Ishikawa (cell line): ENCODE data around the gene TTLL6.

ENCODE experiments used
- CEBPB ChIP-seq: IDR thresholded peaks from 2 replicates; pipeline ENCODE4 v1.6.1; 2012
- CREB1 ChIP-seq: IDR thresholded peaks from 2 replicates; pipeline ENCODE4 v1.6.1; 2012; ENCODE audit warnings: low read depth
- EGR1 ChIP-seq: IDR thresholded peaks from 2 replicates; pipeline ENCODE4 v1.6.1; 2012
- EP300 ChIP-seq: IDR thresholded peaks from 2 replicates; pipeline ENCODE4 v1.6.1; 2012; ENCODE audit warnings: borderline replicate concordance
- FOXM1 ChIP-seq: IDR thresholded peaks from 2 replicates; pipeline ENCODE4 v1.6.1; 2012; ENCODE audit warnings: low read depth, borderline replicate concordance
- NFIC ChIP-seq: IDR thresholded peaks from 2 replicates; pipeline ENCODE4 v1.6.1; 2012
- RAD21 ChIP-seq: IDR thresholded peaks from 2 replicates; pipeline ENCODE4 v1.6.1; 2012; ENCODE audit warnings: low read depth
- TAF1 ChIP-seq: IDR thresholded peaks from 2 replicates; pipeline ENCODE4 v1.6.1; 2012; ENCODE audit warnings: low read depth, mild to moderate bottlenecking
- TCF12 ChIP-seq: IDR thresholded peaks from 2 replicates; pipeline ENCODE4 v1.6.1; 2012; ENCODE audit warnings: low read depth
- TEAD4 ChIP-seq: IDR thresholded peaks from 2 replicates; pipeline ENCODE4 v1.6.1; 2012
- YY1 ChIP-seq: IDR thresholded peaks from 2 replicates; pipeline ENCODE4 v1.6.1; 2012; ENCODE audit warnings: low read depth
- ZBTB7A ChIP-seq: IDR thresholded peaks from 2 replicates; pipeline ENCODE4 v1.6.1; 2012; ENCODE audit warnings: low read depth
- TF ChIP-seq, protein P1 (sequence below): IDR thresholded peaks from 2 replicates; pipeline ENCODE4 v1.6.1; 2012
- TF ChIP-seq, protein P2 (sequence below): IDR thresholded peaks from 2 replicates; pipeline ENCODE4 v1.6.1; 2012
- TF ChIP-seq, protein P3 (sequence below): IDR thresholded peaks from 2 replicates; pipeline ENCODE4 v1.6.1; 2012; ENCODE audit warnings: low read depth, mild to moderate bottlenecking

TTLL6 gene

DNA sequence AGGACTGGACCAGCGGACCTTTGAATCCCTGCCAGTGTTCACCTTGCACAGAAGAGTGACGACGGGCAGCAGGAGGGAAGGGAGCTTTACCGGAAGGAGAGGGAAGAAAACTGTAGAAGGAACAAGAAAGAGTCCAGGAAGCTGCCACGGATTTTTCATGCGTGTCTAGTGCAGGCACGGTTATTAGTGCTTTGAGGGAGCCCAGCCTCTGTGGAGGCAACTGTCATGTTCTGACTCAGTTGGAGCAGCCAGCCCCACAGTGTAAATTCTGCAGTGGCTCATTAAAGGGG, 82.0 kb downstream of the TTLL6 start:
- TF ChIP-seq FOXM1 (no peak), NFIC (no peak)

DNA sequence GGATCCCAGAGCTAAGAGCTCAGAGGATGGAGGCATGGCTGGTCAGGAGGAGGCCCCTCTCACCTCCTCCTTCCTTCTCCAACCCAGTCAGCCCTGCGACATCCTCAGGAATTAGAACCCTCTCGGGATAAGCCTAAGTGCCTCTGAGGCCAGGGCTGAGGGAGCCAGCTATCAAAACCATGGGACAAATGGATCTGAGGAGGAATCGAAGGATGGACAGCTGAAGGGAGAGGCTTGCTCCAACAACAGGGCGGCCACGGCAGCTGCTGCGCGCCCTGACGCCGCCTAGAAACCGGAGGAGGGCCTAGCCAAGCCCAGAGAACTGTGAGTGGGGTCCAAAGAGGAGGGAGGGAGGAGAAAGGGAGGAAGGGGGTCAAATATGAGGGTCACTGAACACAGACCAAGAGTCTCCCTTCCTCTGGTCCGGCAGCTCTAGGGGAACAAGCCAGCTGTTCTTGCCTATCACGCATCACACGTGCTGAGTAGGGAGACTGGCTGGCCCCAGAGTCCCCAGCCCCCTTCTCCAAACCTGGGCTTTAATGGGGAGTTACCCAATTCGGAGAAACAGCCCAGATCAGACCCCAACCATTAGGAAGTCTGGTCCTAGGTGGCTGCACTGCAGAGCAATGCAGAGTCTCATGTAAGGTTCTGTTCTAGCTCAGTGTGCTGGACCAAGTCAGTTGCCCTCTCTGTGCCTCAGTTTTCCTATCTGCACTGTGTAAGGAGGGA, 82.5 kb downstream of the TTLL6 start:
- TF ChIP-seq CEBPB (no peak), FOXM1 (no peak), NFIC (no peak)
- TF ChIP-seq, protein P1, sequence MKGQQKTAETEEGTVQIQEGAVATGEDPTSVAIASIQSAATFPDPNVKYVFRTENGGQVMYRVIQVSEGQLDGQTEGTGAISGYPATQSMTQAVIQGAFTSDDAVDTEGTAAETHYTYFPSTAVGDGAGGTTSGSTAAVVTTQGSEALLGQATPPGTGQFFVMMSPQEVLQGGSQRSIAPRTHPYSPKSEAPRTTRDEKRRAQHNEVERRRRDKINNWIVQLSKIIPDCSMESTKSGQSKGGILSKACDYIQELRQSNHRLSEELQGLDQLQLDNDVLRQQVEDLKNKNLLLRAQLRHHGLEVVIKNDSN: no peak

DNA sequence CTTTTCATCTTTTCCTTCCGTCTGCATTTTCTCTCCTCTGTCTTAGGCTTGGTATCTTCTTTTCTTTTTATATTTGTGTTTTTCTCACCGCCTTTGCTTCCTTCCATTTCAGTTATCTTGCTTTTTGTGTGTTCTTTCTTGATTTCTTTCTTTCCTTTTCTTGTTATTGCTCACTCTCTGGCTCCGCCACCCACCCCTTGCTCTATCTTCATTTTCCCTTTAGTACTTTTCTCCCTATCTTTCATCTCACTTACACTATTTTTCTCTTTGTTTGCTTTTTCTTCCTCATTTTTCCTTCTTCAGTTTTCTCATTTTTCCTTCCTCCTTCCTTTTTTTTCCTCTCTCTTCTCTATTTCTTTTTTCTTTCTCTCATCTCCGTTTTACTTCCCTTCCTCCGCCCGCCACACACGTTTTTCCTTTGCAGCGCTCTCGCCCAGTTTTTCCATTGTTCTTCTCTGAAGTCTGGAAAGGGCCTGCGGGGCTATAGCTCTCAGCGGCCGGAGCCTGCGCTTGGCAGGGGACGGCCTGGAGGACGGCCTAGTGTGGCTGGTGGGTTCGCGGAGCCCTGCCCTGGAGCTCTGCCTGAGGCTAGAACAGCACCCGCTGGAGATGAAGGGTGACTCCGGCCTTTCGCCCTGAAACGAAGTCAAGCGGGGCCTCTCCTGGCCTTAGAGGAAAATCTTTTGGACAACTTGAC, 83.2 kb downstream of the TTLL6 start:
- TF ChIP-seq TAF1 (no peak), CREB1 (no peak), ZBTB7A (no peak), FOXM1 (no peak), TCF12 (no peak), EP300 (no peak), CEBPB (no peak), RAD21 (no peak), NFIC (no peak), TEAD4 (no peak), YY1 (no peak)
- TF ChIP-seq, protein P1: no peak
- TF ChIP-seq, protein P2, sequence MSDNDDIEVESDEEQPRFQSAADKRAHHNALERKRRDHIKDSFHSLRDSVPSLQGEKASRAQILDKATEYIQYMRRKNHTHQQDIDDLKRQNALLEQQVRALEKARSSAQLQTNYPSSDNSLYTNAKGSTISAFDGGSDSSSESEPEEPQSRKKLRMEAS: no peak
- TF ChIP-seq, protein P3, sequence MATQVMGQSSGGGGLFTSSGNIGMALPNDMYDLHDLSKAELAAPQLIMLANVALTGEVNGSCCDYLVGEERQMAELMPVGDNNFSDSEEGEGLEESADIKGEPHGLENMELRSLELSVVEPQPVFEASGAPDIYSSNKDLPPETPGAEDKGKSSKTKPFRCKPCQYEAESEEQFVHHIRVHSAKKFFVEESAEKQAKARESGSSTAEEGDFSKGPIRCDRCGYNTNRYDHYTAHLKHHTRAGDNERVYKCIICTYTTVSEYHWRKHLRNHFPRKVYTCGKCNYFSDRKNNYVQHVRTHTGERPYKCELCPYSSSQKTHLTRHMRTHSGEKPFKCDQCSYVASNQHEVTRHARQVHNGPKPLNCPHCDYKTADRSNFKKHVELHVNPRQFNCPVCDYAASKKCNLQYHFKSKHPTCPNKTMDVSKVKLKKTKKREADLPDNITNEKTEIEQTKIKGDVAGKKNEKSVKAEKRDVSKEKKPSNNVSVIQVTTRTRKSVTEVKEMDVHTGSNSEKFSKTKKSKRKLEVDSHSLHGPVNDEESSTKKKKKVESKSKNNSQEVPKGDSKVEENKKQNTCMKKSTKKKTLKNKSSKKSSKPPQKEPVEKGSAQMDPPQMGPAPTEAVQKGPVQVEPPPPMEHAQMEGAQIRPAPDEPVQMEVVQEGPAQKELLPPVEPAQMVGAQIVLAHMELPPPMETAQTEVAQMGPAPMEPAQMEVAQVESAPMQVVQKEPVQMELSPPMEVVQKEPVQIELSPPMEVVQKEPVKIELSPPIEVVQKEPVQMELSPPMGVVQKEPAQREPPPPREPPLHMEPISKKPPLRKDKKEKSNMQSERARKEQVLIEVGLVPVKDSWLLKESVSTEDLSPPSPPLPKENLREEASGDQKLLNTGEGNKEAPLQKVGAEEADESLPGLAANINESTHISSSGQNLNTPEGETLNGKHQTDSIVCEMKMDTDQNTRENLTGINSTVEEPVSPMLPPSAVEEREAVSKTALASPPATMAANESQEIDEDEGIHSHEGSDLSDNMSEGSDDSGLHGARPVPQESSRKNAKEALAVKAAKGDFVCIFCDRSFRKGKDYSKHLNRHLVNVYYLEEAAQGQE: no peak

DNA sequence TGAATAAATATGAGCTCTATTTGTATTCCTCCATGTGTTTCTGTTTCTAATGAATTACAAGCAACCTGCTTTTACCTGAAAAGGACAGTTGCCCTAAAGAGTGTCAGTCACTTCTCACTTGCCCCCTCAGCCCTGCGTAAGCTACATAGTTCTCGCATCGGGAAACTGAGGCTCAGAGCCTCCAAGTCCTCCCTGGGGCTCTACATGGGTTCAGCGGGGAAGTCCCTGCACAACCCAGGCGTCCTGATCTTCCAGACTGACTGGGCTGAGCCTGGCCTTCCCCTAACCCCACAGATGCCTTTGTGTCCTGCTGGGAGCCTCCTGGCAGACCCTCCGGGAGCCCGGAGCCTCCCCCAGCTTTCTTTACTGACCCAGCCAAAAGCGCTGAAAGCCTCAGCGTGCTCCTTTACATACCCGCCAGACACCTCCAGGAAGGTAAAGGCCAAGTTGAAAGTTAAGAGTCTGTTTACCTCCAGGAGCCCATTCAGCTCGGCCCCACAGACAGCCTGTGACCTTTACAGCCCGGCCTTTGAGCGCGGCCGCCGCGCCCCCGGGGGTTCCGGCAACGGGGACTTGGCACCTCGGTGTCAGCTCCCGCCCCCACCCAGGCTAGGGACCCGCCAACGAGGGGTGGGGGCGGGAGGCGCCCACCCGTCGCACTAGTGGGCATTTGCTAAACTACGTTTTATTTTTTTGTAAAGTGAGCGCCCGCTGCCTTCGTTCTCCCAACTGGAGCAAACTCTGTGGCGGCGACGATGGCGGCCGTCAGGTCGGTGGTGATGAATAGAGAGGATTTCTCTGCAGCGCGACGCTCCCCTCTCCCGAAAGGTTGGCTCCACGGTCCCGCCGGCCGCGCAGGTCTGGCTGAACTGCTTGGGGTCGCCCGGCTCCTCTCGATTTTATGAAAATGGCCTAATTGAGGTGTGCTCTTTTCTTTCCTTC, 84.1 kb downstream of the TTLL6 start:
- TF ChIP-seq ZBTB7A: no peak
- no peak for TF ChIP-seq EP300
- no peak for TF ChIP-seq TCF12
- no peak for TF ChIP-seq TAF1
- TF ChIP-seq TEAD4: no peak
- TF ChIP-seq, protein P1: no peak
- no peak for TF ChIP-seq EGR1
- TF ChIP-seq, protein P3: no peak
- no peak for TF ChIP-seq RAD21
- no peak for TF ChIP-seq FOXM1
- TF ChIP-seq NFIC: no peak
- TF ChIP-seq YY1: no peak
- TF ChIP-seq, protein P2: no peak
- TF ChIP-seq CREB1: no peak
- TF ChIP-seq CEBPB: no peak

DNA sequence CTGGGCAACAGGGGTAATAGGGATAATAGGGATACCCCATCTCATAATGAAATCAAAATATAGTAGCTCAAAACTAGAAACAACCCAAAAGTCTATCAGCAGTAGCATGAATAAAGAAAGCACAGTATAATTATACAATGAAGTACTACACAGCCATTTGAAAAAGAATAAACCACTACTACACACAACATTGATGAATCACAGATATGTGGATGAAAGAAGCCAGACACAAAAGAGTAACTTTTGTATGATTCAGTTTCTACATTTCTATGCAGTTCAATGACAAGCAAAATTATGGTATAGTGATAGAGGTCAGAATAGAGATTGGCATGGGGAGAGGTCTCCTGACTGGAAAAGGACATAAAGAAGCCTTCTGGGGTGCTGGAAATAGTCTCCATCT, 85.7 kb downstream of the TTLL6 start:
- no peak for TF ChIP-seq TEAD4
- no peak for TF ChIP-seq CEBPB
- TF ChIP-seq FOXM1: no peak
- TF ChIP-seq, protein P2: no peak
- TF ChIP-seq ZBTB7A: no peak
- TF ChIP-seq YY1: no peak
- no peak for TF ChIP-seq TCF12
- TF ChIP-seq TAF1: no peak
- no peak for TF ChIP-seq RAD21
- no peak for TF ChIP-seq EP300
- TF ChIP-seq NFIC: no peak
- TF ChIP-seq EGR1: no peak
- no peak for TF ChIP-seq CREB1
- TF ChIP-seq, protein P1: no peak
- TF ChIP-seq, protein P3: no peak
